ENCODE results near the gene SMAGP.

- TF ChIP-seq POLR2A (IDR thresholded peaks at IDR 0.05; ENCODE audit: low read depth, low read length) (no peak), POLR2AphosphoS5 (IDR thresholded peaks at IDR 0.05; ENCODE audit: low read depth, low read length) (no peak), TAF1 (IDR thresholded peaks at IDR 0.05; ENCODE audit: borderline replicate concordance, low read depth, low read length) (no peak)
Measured at GRCh38 chr12:51295651-51296050, 25.4 kb upstream of the SMAGP start.

All from GM12892 (cell line).